Activated naive CD4-positive, alpha-beta T cell (primary cell): ENCODE measurements around the gene EIF4EBP3.

Experiments
- DNase-seq, 4 experiments: peaks; one replicate each; lab custom pipeline; 2025; lab: John Stamatoyannopoulos, UW

Gene EIF4EBP3

DNA sequence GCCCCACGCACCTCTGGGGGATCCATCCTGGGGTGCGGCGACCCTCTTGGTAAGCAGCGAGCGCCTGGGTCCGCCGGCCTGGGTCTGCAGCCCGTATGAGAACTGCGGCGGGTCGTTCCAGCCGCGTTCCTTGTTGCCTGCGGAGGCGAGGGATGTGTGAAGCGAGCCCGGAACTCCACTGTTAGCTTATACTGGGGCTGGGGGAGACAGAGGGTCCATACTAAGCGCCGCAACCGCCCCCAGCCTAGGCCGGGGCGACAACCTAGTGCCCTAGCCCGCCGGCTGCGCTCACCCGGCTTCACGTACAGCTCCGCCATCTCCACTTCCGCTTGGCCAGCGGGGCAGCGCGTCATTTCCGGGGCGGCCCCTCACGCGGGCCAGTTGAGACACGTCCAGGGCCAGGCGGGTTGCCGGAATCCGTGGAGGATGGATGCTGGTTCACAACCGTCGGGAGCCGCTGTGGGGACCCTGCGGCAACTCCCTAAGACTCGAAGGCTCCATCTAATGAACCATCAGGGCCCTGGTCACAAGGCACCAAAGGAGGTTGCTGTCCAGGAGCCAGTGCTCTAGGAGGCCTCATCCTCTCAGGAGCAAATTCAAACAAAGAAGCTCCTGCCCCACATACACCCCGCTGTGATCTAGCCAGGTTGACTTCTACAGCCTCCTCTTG is 9.8 kb downstream of the EIF4EBP3 start, which contains the start of gene SRA1:
Gene SRA1 (minus strand): TSS at position 338 of the 670 bp plus-strand sequence. CDS start 21 bp downstream, at position 317.
- peak; percentile 42 to 70 (median 56) for DNase-seq

DNA sequence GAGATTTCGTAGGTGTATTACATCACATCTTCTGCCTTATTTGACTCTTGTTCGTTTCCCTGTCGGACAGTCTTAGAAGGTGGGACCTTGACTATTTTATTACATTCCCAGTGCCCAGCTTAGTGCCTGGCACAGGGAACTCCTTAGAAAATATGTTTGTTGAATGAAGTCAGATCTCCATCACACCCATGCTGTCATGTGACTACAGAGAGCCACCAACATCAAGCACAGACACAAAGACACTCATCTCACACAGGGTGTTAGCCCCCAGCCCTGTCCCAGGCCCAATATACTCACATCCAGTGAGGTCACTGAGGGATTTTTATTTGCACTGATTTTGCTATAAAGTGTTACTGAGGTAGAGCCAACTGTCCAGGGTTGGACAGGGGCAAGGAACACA is 10.5 kb downstream of the EIF4EBP3 start:
- no peak for DNase-seq

DNA sequence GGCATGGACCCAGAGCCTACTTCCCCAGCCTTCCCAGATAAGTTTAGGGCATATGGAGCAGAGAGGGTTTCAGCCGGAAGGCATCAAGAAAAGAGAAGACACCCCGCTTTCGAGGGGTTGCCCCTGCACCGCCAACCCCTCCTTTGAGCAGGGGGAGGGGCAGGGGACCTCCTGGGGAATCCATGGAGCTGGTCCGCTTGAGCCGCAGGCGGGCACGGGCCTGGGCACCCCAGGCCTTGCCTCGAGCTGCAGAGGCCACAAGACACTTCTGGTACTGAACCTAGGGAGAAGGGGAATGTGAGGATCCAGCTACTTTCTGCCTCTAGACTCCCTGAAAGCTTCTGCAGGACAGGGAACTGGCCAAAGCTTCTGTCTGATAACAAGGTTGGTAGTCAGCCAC is 11.1 kb downstream of the EIF4EBP3 start:
- no peak for DNase-seq

DNA sequence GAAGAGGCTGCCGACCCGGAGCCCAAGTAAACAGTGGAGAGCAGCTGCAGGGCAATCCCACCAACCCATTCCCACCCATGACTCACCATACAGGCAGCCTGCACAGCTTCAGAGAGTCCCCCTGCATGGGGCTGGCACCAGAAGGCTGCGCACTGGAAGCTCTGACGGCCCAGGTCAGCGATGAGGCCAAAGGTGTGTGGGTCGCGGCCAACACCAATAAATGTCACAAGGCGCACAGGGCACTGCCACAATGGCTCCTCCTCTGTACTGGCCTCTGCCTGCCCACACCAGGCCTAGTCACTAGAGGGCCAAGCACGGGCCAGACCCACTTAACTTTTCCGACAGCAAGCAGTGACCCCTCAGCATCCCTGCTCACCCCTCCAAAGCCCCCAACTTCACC is 12.8 kb downstream of the EIF4EBP3 start:
- DNase-seq: no peak

DNA sequence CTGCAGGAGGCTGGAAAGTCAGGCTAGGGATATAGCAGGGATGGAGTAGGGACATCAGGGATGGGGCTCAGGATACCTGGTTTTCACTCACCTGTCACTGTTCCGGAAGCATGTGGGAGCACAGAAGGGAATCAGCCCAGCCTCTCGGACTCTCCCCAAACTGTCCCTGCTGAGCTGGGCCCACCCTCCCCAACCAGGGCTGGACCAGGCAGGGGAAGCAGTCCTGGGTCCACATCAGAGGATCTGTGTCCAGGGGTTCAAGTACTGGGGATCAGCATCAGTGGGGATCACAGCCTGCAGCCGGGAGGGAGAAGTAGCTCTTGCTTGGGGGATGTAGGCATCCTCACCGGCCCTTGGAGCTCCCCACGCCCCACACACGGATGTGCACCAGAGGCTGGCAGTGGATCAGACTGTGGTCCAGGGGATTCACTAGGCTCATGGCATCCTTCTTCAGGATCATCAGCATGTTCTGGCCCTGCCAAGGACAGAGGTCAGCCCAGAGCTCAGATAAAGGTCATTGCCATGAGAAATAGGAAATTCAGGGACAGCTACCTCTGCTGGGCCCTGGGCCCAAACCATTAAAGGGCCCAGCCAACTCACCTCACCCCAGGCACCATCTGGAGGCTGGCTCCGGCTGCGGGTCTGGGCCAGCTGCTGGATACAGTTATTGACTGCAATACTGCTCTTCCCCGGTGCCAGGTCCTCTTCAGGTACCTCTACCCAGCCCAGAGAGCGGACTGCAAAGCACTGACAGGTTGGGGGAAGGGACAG is 14.5 kb downstream of the EIF4EBP3 start:
- no peak for DNase-seq

DNA sequence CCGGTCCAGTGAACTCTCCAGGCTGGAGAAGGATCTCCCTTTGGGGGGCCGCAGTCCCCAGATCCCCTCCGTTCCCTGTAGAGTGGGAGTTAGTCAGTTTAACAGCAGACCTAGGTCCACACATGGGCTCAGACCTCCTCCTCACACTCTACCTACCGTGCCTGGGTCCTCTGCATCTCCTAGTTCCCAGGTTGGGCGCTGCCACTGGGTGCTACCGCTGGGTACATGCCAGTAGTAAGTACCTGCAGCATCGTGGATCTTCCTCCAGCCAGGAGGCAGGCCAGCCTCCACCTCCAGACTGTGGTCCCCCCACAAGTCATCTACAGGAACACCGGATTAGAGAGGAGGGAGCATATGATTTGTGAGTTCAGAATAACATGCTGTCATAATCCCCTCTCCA is 16.1 kb downstream of the EIF4EBP3 start:
- no peak for DNase-seq

DNA sequence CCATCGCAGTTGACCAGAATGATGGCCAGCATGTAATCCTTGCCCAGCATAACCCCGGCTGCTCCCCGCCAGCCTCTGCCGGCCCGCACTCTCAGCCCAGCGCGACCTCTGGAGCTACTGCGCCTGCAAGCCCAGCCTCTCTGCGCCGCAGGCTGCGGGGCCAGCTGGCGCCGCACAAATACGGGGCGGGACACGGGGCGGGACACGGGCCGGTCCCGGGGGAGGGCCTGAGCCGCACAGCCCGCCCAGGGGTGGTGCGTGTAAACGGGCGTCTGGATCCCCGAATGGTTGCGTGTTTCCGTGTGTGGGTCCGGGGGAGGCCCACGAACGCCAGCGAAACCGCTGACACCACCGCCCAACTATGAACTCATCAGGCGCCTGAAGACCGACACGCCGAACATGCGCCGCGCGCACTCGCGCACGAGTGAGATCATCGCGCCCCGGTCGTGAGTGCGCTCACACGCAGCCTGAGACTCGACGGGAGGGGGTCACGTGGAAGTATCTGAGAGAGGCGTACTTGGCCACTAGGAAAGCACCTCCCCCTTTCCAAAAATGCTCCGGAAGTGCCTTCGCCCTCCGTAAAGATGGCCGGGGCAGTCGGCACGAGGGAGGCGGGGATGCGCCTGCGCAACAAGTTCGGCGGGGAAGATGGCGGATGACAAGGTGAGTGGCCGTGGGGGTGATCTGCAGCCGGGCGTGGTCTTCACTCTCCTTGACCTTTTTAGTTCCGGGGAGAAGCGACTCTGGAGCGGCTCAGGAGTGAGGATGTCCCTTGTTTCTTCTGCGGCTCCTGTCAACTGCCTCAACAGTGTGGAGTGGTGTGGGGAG is 16.9 kb downstream of the EIF4EBP3 start, which contains the start of the genes APBB3 and SLC35A4:
Gene APBB3 (minus strand): TSS at position 403 of the 828 bp plus-strand sequence. CDS start 353 bp downstream, at position 50.
Gene SLC35A4 (plus strand): TSS at position 633 of the 828 bp plus-strand sequence. CDS start 2,342 bp downstream, outside the sequence.
- DNase-seq: peak; percentile 89 to 95 (median 94)

DNA sequence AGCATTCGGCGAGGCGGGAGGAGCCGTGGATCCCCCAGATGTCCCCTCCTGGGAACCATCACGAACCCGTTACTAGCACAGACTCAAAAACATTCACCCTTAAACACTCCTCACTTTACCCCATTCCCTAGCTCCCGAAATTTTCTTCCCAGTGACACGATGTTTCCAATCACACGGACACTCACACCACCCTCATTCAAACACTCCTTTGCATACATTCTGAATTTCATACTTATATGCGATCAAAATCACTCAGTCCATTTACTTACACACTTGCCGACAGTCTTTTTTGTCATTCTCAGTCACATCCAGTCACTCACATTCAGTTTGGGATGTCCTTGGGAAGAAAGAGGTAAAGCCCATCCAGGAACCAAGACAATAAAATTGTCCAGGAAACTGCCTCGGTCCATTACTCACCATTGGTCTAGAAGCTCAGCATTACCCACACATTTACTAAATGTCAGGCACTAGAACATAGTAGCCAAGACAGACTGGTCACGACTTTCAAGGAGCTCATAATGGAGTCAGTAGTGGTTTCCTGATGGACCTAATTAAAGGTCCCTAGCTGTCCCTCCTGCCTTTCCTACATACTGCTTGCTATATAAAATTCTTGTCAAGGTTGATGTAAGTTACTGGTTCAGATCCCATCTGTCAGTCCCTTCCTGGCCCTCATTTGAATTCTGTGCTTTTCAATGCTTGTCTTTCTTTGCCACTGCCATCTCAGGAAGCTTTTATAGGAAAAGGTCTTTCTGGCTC is 17.7 kb downstream of the EIF4EBP3 start:
- no peak for DNase-seq

DNA sequence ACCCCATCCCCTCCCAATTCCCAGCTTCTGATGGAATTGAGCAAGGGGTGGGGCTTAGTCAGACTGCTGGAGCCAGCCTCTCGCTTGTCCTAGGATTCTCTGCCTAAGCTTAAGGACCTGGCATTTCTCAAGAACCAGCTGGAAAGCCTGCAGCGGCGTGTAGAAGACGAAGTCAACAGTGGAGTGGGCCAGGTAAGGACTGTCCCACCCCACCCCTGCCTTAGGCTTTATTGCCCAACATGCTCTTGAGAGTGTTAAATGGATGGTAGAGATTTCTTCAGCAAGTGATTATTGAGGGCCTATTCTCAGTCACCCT is 18.3 kb downstream of the EIF4EBP3 start:
- DNase-seq: no peak

DNA sequence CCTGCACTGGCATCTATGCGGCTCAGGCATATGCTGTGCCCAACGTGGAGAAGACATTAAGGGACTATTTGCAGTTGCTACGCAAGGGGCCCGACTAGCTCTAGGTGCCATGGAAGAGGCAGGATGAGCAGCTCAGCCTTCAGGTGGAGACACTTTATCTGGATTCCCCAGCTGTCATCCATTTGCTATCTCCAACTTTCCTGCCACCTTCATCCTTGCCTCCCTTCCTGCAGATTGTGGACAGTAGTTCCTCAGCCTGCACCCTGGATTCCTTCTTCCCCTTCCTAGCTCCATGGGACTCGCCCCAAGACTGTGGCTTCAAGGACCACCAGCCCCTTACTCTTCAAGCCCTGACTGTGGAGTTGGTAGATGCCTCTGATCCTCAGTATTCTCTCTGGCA is 19.2 kb downstream of the EIF4EBP3 start:
- no peak for DNase-seq

DNA sequence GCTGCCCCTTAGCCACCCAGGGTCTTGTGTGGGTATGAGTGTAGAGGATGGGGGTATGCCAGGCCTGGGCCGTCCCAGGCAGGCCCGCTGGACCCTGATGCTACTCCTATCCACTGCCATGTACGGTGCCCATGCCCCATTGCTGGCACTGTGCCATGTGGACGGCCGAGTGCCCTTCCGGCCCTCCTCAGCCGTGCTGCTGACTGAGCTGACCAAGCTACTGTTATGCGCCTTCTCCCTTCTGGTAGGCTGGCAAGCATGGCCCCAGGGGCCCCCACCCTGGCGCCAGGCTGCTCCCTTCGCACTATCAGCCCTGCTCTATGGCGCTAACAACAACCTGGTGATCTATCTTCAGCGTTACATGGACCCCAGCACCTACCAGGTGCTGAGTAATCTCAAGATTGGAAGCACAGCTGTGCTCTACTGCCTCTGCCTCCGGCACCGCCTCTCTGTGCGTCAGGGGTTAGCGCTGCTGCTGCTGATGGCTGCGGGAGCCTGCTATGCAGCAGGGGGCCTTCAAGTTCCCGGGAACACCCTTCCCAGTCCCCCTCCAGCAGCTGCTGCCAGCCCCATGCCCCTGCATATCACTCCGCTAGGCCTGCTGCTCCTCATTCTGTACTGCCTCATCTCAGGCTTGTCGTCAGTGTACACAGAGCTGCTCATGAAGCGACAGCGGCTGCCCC is 19.8 kb downstream of the EIF4EBP3 start:
- no peak for DNase-seq

DNA sequence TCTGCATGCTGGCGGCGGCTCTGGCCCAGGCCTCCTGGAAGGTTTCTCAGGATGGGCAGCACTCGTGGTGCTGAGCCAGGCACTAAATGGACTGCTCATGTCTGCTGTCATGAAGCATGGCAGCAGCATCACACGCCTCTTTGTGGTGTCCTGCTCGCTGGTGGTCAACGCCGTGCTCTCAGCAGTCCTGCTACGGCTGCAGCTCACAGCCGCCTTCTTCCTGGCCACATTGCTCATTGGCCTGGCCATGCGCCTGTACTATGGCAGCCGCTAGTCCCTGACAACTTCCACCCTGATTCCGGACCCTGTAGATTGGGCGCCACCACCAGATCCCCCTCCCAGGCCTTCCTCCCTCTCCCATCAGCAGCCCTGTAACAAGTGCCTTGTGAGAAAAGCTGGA is 20.4 kb downstream of the EIF4EBP3 start:
- DNase-seq: no peak

DNA sequence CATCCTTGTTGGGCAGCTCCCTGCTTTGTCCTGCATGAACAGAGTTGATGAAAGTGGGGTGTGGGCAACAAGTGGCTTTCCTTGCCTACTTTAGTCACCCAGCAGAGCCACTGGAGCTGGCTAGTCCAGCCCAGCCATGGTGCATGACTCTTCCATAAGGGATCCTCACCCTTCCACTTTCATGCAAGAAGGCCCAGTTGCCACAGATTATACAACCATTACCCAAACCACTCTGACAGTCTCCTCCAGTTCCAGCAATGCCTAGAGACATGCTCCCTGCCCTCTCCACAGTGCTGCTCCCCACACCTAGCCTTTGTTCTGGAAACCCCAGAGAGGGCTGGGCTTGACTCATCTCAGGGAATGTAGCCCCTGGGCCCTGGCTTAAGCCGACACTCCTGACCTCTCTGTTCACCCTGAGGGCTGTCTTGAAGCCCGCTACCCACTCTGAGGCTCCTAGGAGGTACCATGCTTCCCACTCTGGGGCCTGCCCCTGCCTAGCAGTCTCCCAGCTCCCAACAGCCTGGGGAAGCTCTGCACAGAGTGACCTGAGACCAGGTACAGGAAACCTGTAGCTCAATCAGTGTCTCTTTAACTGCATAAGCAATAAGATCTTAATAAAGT is 21.1 kb downstream of the EIF4EBP3 start:
- DNase-seq: no peak

DNA sequence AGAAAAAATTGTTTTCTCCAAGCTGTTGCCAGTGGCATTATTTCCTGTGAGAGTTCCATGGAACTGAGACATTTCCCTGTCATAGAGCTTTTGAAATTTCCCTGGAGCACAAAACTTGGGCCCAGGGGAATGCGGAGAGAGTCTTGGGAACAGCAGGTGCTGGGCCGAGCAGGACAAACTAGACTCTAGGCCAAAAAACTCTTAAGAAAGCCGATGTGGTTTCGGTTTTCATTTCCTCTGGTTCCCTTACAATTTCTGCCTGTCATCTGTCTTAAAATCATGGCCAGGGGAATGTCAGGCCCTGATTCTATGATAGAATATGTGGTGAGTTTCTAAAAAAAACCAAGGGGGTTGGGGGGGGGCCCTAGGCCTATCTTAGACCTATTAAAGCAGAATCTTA is 21.7 kb downstream of the EIF4EBP3 start:
- DNase-seq: no peak

DNA sequence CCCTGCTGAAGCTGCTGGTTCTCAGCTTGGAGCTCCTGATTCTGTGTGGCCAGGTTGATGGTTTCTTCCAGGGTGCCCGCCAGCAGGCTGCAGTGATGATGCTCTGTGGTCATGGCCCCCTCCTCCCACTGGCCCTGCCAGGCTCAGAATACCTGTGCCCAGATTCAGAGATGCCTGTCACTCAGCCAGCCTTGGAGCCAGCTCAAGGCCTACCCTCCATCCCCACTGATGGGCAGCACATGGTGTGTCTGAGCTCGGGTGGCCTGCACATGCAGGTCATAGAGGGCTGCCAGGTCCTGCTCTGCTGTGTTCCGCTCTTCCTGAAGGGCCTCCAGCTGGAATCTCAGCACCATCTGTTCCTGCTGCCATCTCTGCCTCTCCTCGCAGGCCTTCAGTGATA is 22.6 kb downstream of the EIF4EBP3 start:
- DNase-seq: no peak

DNA sequence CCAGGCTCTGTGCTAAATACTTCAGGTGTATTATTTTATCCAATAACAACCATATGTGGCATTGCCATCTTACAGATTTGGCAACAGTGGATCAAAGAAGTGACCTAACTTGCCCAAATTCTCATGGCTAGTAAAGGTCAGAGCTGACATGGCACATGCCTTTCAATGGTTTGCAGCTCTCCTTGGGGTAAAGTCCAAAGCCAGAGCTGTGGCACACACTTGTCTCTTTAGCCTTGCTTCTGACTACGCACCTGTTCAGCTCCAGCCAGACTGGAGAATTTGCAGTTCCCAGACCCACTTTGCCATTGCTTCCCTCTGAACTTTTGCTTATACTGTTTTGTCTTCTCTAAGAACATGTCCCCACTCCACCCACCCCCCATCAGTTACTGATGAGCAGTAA is 23.0 kb downstream of the EIF4EBP3 start:
- no peak for DNase-seq

DNA sequence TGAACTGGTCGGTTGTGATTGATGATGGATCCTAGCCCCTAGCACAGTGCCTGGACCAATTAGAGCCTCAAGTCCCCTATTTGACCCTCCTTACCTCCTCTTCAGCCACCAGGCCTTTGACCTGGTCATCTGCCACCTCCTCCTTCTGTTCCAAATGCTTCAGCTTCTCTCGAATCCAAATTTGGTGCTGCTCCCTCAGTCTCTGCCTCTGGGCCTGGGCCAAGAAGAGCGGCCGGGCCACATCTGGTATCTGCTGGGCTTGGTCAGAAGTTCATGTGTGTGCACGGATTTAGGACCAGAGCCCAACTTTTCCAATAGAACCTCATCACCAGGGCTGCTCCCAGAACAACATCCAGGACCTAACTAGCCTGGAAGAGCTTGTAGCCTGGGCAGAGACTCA is 23.6 kb downstream of the EIF4EBP3 start:
- DNase-seq: no peak

DNA sequence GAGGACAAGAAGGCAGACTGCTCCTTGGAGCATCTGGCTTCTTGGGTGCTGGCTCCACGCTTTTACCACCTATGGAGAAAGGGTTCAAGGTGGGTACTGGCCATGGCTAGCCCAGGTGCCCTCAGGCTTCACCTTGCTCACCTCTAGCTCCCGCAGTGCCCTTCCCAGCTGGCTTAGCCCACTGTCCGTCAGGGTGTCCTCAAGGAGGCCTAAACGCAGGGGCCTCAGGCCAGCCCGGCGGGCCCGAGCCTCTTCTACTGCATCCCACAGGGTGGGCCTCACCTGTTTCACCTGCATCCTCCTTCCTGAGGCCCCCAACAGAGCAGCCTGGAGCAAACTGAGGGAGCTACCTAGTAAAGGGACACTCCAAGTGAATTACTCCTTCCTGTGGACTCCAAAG is 26.2 kb downstream of the EIF4EBP3 start:
- DNase-seq: no peak

DNA sequence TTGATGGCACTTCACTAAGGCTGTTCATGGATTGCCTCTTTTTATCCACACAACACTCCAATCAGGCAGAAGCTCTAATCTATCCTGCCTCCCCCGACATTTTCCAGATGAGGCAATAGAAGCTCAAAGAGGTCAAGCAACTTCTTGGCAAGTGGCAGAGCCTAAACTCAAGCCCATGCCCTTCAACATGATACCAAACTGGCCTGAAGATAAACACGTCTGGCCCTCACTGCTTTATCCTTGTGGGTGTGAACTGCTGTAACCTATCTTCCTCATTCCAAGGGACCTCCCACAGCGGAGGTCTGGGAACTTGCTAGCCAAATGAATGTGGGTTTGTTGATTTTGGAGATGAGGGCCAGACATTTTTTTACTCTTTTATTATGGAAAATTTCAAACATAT is 26.7 kb downstream of the EIF4EBP3 start:
- DNase-seq: no peak

DNA sequence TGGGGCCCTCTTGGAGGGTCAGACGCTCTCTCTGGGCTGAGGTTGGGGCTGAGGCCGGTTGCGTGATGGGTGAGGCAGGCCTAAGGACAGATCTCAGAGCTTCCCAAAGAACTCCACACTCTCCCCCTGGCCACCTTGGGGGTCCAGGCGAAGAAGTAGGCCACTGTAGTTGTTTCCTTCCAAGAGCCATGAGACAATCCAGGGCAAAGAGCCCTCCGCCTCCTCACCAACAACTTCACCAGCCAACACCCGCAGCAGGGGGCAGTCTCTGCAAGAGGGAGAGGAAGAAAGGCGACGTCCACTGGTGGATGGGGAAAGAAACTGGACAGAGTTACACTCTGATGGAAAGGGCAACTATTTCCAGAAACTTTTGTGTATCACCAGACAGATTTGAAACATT is 27.8 kb downstream of the EIF4EBP3 start:
- no peak for DNase-seq

DNA sequence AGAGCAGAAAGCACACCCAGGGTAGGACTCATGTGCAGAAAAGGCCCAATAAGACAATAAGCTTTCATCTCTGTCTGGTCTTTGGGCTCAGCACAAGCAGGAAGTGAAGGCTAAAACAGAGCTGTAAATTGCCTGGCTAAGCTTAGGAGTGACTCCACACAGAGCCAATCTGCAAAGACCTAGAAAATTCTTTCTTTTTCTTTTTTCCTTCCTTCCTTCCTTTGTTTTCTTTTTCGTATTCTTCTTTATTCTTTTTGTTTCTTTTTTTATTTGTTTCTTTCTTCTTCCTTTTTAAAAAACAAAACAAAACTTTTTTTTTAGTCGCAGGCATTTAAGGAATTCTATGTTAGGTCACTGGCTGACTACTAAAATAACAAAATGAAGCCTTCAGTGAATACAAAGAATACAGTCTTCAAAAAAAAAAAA is 29.3 kb downstream of the EIF4EBP3 start:
- DNase-seq: no peak
